OCI-LY3 (cell line): ENCODE data around the gene TANC1.

ENCODE experiments used
- H2AFZ ChIP-seq: fragments of 200-600, 300-600 bp; shearing (Covaris generic); 2 replicates; pipeline ENCODE4 v1.6.0; 2014; ENCODE audit warnings: antibody characterized with exemption, low read depth, low read length
- H3K27ac ChIP-seq: fragments of 200-600, 300-600 bp; sonication (generic); 2 replicates; pipeline ENCODE4 v1.5.1; 2014; ENCODE audit warnings: mild to moderate bottlenecking, low read length, moderate library complexity, mixed read lengths
- H3K27me3 ChIP-seq: fragments of 200-600, 300-600 bp; sonication (generic); 2 replicates; pipeline ENCODE4 v1.6.1; 2014; ENCODE audit warnings: low read depth, low read length, mixed read lengths
- H3K36me3 ChIP-seq: fragments of 200-600, 300-600 bp; sonication (generic); replicated peaks from 2 replicates; pipeline ENCODE3; 2014; ENCODE audit warnings: low read depth, low read length, mixed read lengths
- H3K4me1 ChIP-seq: fragments of 300-600, 200-600 bp; sonication (generic); 2 replicates; pipeline ENCODE4 v1.6.1; 2014; ENCODE audit warnings: low read length, mixed read lengths
- H3K4me2 ChIP-seq: fragments of 200-600, 300-600 bp; sonication (generic); 2 replicates; pipeline ENCODE4 v1.6.1; 2014; ENCODE audit warnings: low read length, mixed read lengths
- H3K4me3 ChIP-seq: fragments of 300-600, 200-600 bp; sonication (generic); 2 replicates; pipeline ENCODE4 v1.5.1; 2014; ENCODE audit warnings: antibody characterized with exemption, mild to moderate bottlenecking, low read length, moderate library complexity
- H3K79me2 ChIP-seq: fragments of 300-600, 200-600 bp; shearing (Covaris generic); 2 replicates; pipeline ENCODE4 v1.6.1; 2014; ENCODE audit warnings: mild to moderate bottlenecking, low read length, mixed read lengths
- H3K9ac ChIP-seq: fragments of 300-600, 200-600 bp; shearing (Covaris generic); 2 replicates; pipeline ENCODE4 v1.6.0; 2014; ENCODE audit warnings: mild to moderate bottlenecking, low read length, moderate library complexity
- H3K9me3 ChIP-seq: fragments of 200-600, 300-600 bp; shearing (Covaris generic); 2 replicates; pipeline ENCODE4 v1.6.1; 2014; ENCODE audit warnings: low read length, mixed read lengths; ENCODE audit not compliant: insufficient read depth
- H4K20me1 ChIP-seq: fragments of 200-600, 300-600 bp; sonication (generic); 2 replicates; pipeline ENCODE4 v1.6.1; 2016; ENCODE audit warnings: low read length, mixed read lengths; ENCODE audit not compliant: insufficient read depth
- CTCF ChIP-seq: fragments of 200-600, 300-600 bp; sonication (generic); IDR thresholded peaks from 2 replicates; pipeline ENCODE4 v1.5.1; 2014; ENCODE audit warnings: antibody characterized with exemption, low read length, low read depth
- EZH2phosphoT487 ChIP-seq: fragments of 200-600 bp; shearing (Covaris generic); IDR thresholded peaks from 2 replicates; pipeline ENCODE4 v1.6.1; 2018; ENCODE audit warnings: antibody characterized with exemption, mixed run types, low read depth

Gene TANC1

GRCh38 chr2:159225025-159226016 lies 256.9 kb downstream of the TANC1 start:
- no peak overlapping the region for H3K4me2 ChIP-seq

GRCh38 chr2:159226059-159226461 lies 257.6 kb downstream of the TANC1 start:
- TF ChIP-seq CTCF (no peak), EZH2phosphoT487 (no peak)
- H3K9ac ChIP-seq = no peak overlapping the region
- no peaks in the 10 kb centered on the region for H4K20me1 ChIP-seq
- H3K27ac ChIP-seq = no peak overlapping the region
- H3K36me3 ChIP-seq = no peaks in the 10 kb centered on the region
- H3K4me3 ChIP-seq = no peak overlapping the region
- no peaks in the 10 kb centered on the region for H3K9me3 ChIP-seq
- H3K27me3 ChIP-seq = no peaks in the 10 kb centered on the region
- H3K4me2 ChIP-seq = no peak overlapping the region
- H2AFZ ChIP-seq = no peak overlapping the region
- no peaks in the 10 kb centered on the region for H3K4me1 ChIP-seq
- no peaks in the 10 kb centered on the region for H3K79me2 ChIP-seq

More at GRCh38 chr2:159225025-159226016, 256.9 kb downstream of the TANC1 start:
- Histone ChIP-seq H3K79me2 (no peaks in the 10 kb centered on the region), H3K9me3 (no peaks in the 10 kb centered on the region), H3K9ac (no peak overlapping the region), H4K20me1 (no peaks in the 10 kb centered on the region), H3K36me3 (no peaks in the 10 kb centered on the region), H3K4me3 (no peak overlapping the region), H3K4me1 (no peaks in the 10 kb centered on the region), H2AFZ (no peak overlapping the region), H3K27ac (no peak overlapping the region), H3K27me3 (no peaks in the 10 kb centered on the region)
- TF ChIP-seq EZH2phosphoT487 (no peak), CTCF (no peak)

GRCh38 chr2:159226608-159227385 lies 258.4 kb downstream of the TANC1 start:
- Histone ChIP-seq H3K27ac (no peak overlapping the region), H3K9me3 (no peaks in the 10 kb centered on the region), H4K20me1 (no peaks in the 10 kb centered on the region), H3K36me3 (no peaks in the 10 kb centered on the region), H3K4me1 (no peaks in the 10 kb centered on the region), H2AFZ (no peak overlapping the region), H3K79me2 (no peaks in the 10 kb centered on the region), H3K27me3 (no peaks in the 10 kb centered on the region), H3K4me3 (no peak overlapping the region), H3K4me2 (no peak overlapping the region), H3K9ac (no peak overlapping the region)
- TF ChIP-seq EZH2phosphoT487 (no peak), CTCF (no peak)

GRCh38 chr2:159227467-159227866 lies 259.0 kb downstream of the TANC1 start:
- Histone ChIP-seq H2AFZ (no peak overlapping the region), H3K9ac (no peak overlapping the region), H3K4me2 (no peak overlapping the region), H3K79me2 (no peaks in the 10 kb centered on the region), H3K4me3 (no peak overlapping the region), H3K36me3 (no peaks in the 10 kb centered on the region), H3K27me3 (no peaks in the 10 kb centered on the region), H3K9me3 (no peaks in the 10 kb centered on the region), H4K20me1 (no peaks in the 10 kb centered on the region), H3K4me1 (no peaks in the 10 kb centered on the region), H3K27ac (no peak overlapping the region)
- TF ChIP-seq EZH2phosphoT487 = no peak
